ENCODE results near the gene ZNF776.
A peak's percentile ranks its signal among the peaks of the same experiment; 100 is the strongest.
"Not testable (repeated sequence)": the region's sequence is repeated elsewhere in the genome, so short reads cannot be mapped to it uniquely, and the experiment has no call there.

ZNF776 gene

DNA sequence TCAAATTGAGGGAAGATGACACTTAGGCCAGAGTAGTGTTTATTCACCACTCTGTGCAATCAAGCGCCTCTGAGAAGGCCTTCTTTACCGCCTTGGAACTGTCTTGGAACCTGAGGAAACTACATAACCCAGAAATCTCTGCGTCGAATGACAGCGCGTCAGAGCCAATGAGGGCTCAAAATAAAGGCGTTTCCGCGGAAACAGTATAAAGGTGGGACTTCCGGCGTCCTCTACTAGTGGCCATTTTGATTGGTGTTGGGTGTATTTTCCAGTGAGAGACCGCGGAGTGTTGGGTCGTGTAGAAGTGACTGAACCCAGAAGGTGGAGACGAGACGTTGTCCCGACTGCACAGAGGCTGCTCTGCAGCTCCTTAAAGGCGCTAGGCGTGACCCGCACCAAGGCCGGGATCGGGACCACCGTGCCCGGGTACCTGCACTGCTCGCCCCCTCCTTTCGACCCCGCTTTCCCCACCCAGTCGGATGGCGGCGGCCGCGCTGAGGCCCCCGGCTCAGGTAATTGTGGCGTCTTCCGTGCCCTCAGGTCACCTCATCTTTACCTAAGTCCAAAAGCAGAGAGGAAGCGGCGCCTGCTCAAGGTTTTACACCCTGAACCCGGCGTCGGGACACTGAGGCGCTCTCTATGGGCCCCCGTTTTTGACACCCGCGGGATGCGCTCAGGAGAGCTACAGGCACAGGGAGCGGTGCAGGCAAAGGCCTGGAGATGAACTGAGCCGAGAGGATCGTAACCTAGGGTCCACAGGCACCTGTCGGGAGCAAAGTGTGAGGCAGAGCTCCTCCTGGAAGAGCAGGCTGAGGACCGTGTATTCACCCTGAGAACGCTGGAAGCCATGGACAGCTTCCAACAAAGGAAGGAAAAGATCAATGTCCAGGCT is at the start of gene ZNF776:
Gene ZNF776, plus strand, starts transcription at position 236 of the 892 bp plus-strand sequence. Its CDS starts 244 bp downstream, at position 480.
- peak; percentile 78 for DNase-seq

DNA sequence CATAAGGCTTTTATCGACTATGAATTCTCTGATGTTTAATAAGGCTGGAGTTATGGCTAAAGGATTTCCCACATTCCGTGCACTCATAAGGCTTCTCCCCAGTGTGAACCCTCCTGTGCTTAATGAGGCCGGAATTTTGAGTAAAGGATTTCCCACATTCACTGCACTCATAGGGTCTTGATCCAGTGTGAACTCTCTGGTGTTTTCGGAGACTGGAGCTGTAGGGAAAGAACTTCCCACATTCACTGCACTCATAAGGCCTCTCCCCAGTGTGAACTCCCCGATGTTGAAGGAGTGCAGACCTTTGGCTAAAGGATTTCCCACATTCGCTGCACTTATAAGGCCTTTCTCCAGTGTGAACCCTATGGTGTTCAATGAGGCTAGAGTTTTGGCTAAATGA is 45.0 kb upstream of the ZNF776 start:
- no peak for DNase-seq

DNA sequence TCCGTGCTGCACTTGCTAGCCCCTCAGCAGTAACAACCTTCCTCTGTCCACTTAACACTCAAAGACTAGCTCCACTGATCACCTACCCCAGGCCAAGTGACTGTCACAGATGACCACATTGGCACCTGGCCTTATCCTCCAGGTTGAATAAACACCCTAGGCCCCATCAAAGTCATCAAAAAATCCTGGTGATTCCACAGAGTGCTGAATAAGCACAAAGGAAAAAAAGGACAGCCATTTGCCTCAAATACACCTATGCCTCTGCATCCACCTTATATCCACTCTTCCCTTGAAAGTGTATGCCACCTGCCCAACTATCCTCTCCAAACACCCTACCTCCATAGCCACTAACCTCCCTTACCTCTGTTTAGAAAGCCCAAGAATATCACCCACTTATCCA is 40.3 kb upstream of the ZNF776 start:
- DNase-seq: no peak

DNA sequence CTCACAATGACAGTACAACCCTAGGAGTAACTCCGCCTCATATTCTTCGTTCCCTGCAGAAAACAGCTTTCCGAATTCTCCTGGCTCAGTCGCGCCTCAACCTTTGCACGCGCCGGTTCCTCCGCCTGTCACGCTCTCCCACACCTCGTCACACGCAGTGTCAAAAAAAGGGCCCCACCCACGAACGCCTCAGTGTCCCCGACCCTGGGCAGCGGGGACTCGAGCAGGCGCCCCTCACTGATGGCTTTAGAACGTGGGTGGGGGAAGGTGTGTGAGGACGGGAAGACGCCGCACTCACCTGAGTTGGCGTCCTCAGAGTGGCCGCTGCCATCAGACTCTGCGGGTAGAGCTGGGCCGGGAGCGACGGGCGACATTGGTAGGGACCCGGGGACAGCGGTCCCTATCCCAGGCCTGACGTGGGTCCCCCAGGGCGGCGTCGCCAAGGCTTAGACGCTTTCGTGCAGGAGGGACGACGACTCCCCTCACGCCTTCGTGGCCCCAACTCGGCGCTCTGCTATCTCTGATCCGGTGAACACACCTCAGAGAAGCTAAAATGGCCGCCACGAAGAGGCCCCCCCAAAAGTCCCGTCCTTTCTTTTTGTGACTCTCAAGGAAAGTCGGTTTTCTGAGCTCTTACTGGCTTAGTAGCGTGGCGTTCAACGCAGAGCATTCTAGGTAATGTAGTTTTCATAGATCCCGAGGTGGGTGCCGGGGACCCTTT is 37.8 kb upstream of the ZNF776 start, which contains the start of gene ZNF154:
Gene ZNF154, minus strand, starts transcription at position 564 of the 721 bp plus-strand sequence. Its CDS starts 233 bp downstream, at position 331.
- no peak for DNase-seq

DNA sequence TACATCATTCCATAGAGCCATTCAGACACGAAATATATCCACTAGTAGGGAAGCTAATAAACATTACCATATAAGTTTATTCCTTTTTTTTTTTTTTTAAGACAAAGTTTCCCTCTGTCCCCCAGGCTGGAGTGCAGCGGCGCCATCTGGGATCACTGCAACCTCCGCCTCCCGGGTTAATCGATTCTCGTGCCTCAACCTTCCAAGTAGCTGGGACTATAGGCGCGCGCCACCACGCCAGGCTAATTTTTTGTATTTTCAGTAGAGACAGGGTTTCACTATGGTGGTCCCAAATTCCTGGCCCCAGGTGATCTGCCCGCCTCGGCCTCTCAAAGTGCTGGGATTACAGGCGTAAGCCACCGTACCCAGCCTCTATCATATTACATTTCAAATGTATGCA is 37.0 kb upstream of the ZNF776 start:
- no peak for DNase-seq

DNA sequence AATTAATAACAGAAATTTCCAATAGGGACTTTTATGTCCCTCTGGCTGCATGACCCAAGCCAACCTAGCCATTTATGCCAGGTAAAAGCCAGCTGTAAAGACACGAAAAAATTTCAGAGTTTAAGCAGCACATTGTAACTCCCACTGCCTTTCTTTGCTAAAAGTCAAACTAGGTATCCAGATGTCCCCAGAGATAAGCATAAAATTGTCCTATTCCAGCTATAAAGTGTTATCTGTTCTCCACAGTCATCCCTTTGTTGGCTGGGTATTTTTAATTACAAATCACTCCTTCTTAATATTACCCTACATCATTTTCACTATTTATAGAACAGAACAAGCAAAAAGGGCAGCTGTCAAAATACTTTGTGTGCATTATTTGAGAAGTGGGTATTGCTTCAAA is 34.4 kb upstream of the ZNF776 start:
- no peak for DNase-seq

DNA sequence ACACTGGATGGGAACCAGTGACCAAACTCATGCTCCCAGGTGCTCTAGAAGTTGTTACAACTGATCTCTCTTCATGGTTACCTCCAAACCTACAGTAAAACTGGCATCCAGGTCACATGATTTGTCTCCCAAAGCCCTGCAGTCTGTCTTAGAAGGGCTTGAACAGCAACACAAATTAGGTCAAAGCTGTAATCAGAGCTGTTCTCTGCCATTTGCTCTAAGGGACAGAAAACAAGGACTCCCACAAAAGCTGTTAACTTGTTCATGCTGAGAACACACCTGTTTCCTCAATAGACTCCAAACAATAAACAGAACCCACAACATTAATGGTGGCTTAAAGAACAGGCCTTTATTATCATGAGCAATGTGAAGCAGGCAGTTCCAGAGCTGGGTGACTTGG is 27.2 kb upstream of the ZNF776 start:
- DNase-seq: no peak

DNA sequence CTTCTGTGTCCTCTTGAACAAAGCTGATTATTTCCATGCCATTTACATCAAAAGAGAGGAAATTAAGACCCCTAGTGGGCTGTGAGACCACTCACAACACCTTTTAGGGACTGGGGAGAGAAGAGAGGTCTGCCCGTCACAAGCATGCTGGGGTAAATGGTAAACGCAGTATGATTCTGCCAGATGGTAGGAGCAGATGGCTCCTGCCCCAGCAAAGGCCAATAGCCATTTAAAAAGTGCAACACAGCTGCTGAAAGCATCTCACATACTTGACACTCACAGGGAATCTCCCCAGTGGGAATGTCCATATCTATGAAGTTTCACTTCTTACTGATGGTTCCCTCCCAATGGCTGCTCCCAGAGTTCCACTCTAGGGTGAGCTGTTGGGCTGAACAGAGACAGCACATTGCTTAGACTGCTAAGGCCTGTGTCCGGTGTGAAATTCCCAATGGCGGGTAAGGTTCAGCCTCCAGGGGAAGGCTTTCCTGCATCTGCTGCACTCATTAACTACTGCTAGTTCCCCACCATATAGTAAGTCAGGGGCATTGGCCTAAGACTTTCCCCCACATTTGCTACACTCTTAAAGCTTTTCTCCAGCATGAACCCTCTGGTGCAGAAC is 26.6 kb upstream of the ZNF776 start:
- DNase-seq: no peak

DNA sequence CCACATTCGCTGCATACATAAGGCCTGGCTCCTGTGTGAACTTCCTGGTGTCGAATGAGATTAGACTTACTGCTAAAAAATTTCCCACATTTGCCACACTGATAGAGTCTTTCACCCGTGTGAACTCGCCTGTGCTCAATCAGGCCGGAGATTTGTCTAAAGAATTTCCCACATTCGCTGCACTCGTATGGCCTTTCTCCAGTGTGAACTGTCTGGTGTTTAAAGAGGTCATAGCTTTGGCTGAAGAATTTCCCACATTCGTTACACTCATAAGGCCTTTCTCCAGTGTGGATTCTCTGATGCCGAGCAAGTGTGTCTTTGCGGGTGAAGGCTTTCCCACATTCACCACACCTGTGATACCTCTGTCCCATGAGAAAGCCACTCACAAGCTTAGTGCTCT is 25.7 kb upstream of the ZNF776 start:
- no peak for DNase-seq

DNA sequence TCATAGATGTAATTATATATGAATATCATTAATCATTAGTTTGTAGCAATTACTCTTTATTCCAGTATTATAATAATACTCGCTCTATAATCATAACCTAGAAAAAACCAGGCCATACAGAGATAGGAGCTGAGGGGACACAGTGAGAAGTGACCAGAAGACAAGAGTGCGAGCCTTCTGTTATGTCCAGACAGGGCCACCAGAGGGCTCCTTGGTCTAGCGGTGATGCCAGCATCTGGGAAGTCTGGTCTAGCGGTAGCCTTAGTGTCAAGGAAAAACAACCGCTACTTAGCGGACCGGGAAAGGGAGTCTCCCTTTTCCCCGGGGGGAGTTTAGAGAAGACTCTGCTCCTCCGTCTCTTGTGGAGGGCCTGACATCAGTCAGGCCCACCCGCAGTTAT is 8.3 kb upstream of the ZNF776 start:
- DNase-seq: not testable (repeated sequence)

DNA sequence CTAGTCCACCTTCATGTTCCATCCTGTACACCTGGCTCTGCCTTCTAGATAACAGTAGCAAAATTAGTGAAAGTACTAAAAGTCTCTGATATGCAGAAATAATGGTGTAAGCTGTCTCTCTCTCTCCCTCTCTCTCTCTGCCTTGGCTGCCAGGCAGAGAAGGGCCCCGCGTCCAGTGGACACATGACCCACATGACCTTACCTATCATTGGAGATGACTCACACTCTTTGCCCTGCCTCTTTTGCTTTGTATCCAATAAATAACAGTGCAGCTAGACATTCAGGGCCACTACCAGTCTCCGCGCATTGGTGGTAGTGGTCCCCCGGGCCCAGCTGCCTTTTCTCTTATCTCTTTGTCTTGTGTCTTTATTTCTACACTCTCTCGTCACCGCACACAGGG is 7.8 kb upstream of the ZNF776 start:
- DNase-seq: not testable (repeated sequence)

DNA sequence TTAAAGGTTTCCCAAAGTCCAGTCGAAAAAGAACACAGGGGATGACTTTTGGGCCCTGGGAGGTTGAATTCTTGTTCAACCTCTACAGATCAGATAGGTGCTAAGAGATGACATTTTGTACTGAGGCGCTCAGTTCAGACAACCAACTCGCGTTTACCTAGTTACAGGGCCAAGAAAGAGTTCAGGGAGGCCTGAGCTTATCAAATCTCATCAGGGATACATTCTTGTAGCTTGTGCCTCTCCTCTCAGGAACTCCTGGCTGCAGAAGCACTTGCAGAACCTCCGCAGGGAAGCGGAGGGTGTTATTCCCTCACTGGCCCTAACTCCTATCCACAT is 825 bp downstream of the ZNF776 start:
- DNase-seq: no peak

DNA sequence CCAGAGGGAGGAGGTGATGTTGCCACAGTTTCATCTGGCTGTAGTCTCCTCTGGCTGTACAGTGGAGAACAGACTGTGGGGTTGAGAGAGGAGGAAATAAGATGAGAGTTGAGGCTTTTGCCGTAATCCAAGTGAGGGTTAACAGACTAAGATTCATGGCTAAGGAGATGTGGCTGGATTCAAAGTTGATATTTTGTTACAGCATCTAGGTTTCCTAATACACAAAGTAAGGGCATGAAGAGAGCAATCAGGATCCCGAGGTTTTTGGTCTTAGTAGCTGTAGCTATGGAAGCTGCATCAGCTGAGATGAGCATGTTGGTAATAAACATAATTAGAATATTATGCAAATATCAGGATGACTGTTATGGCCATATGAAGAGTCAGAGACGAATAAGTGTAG is 1.4 kb downstream of the ZNF776 start:
- DNase-seq: no peak

DNA sequence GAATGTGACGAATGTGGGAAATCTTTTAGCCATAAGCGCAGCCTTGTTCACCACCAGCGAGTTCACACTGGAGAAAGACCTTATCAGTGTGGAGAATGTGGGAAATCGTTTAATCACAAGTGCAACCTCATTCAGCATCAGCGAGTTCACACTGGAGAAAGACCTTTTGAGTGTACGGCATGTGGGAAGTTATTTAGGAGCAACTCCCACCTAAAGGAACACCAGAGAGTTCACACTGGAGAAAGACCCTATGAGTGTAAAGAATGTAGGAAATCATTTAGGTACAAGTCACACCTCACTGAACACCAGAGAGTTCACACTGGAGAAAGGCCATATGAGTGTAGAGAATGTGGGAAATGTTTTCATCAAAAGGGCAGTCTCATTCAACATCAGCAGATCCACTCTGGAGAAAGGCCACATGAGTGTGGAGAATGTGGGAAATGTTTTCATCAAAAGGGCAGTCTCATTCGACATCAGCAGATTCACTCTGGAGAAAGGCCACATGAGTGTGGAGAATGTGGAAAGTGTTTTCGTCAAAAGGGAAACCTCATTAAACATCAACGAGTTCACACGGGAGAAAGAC is 7.6 kb downstream of the ZNF776 start:
- DNase-seq: no peak

DNA sequence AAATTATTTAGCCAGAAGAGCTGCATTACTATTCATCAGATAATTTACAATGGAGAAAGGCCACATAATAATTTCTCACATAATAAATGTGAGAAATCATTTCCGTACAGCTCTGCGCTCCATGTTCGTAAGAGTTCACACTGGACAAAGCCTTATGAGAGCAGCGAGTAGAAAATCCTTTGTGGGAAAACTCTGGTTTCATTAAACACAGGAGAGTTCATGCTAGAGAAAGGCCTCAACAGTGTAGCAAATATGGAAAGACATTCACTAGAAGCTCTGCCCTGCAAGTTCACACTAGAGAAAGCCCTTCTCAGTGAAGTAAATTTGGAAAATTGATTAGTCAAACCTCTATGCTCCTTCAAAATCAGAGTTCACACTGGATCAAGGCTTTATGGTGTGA is 8.4 kb downstream of the ZNF776 start:
- no peak for DNase-seq

DNA sequence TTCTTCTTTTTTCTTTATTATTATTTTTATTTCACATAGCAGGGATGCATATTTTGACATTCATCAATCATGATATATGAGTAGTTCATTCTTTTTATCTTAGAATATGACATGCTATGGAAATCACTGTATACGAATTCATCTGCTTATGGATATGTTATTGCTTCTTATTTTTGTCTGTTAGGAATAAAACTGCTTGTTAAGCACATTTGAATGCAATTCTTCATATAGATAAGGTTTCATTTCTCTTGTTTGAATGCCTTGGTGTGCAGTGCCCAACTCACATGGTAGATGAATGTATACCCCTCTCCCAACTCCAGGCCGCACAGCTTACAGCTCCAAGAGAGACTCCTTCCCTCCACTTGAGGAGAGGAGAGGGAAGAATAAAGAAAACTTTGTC is 11.3 kb downstream of the ZNF776 start:
- no peak for DNase-seq

DNA sequence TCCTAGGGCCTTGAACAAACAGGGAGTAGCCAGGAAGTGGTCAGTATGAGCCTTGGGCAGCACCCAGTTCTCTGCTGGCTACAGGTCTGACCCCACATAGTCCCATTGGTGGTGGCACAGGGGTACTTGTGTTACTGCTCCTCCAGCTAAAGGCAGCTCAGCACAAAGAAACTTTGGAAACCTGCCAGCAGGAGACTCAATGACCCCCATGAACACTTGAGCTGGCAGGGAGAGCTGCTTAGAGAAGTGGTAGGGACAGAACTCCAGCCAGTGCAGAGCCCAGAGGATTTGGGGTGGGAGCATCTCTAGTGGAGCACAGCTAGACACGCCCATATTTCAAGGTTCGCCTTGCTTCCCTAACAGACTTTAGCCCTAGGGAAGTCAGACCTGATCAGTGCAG is 12.5 kb downstream of the ZNF776 start:
- no peak for DNase-seq

DNA sequence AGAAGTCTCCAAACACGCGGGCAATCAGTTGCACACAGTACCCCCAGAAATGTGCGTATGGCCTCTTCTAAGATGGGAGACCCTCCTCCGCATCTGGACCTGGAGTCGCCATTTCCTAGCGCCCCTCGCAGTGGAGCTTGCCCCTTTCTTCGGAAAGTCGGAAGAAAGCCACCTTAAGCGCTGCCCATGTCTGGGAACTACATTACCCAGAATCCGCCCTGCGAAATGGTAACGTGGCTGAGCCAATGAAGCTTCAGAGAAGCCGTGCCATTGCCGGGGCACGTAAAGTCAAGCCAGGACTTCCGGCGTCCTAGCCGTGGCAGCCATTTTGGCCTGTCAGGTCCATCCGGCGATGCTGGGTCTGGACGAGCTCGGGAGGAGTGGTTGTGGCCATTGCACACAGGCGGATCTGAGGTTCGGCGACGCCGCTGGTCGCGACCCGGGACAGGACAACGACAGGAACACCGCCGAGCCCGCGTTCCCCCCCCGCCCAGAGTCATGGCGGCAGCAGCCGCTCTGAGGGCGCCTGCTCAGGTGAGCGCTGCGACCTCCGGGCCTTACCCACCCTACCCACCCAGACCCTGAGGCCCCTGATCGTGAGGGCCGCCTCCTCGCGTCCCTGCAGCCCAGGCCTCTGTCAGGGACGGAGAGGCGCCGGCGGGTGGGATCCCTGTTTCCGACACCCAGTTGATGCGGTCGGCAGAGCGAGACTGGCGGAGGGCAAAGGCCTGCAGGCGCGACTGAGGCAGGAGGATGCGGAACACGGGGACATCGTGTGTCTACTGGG is 22.9 kb downstream of the ZNF776 start, which contains the start of gene ZNF586:
Gene ZNF586, plus strand, starts transcription at position 332 of the 787 bp plus-strand sequence. Its CDS starts 167 bp downstream, at position 499.
- peak; percentile 72 for DNase-seq

DNA sequence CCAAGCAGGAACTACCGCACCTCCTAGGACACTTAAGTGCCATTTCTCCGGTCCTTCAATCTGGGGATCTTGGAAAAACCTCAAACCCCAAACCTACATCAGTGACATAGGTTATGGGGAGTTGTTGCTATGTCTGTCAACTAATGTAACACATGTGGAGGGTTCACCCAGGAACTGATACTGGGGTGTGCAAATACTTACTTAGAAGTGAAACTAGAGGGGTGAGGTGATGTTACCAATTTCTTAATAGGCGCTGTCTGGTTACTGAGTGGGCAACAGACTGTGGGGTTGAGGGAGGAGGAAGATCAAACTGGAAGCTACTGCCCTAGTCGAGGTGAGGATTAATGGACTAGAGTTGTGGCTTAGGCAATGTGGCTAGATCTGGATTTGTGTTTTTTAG is 24.8 kb downstream of the ZNF776 start:
- no peak for DNase-seq

DNA sequence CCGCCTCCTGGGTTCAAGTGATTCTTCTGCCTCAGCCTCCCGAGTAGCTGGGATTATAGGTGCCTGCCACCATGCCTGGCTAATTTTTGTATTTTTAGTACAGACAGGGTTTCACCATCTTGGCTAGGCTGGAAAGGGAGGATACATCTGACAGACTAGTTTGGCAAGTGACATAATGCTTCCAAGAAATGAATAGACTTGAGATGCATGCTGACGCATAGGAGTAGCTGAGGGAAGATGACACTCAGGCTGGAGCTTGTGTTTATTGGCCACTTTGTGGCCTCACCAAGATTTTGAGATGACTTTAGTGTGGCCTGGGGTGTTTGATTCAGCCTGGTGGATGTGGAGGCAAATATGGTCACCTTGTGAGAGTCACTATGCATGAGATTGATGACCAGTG is 26.9 kb downstream of the ZNF776 start:
- DNase-seq: no peak

DNA sequence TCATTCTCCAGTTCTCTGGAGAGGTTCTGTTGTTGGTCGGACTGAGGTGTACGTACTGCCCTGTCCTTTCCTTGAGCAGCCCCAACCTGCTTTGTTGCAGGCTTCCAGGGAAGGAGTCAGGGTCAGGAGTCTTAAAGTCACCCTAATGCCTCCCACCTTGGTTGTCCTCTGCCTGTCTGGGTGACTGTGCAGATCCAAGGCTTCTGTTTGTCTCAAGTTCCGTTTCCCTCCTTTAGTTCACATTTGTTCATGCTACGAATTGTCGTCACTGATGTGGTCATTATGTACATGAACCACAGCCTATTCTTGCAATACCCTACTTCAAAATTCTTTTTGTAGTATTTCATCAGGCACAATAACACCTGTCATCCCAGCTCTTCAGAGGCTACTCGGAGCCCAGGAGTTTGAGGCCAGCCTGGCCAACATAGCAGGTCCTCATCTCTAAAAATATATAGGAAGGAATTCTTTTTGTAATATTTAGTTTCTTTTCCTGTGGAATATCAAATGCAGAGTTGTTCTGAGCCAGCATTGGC is 30.2 kb downstream of the ZNF776 start:
- no peak for DNase-seq

DNA sequence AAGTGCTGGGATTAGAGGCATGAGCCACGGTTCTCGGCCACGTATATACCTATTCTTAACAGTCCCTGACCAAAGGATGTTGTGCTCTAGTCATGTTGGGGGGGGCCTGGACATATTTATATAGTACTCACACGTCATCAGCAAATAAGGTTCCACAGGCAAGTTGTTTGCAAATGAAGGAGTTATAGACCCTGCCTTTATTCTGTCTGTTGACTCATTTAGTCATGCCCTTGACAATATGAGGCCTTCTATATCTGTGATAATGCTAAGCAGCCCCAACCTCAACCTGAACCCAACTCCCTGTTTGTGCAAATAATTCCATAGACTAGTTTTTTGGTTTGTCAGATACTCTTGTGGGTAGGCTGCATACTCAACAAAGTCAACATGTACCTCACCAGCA is 31.7 kb downstream of the ZNF776 start:
- no peak for DNase-seq

Measured in GDM1 (cell line).